ENCODE data around the gene TMEM250.

GRCh38 chr9:136114610-136115009 is 4.1 kb downstream of the TMEM250 start:
- TF ChIP-seq FOXM1 (IDR thresholded peaks at IDR 0.05; ENCODE audit: borderline replicate concordance) = no peak
- no peak for TF ChIP-seq SUZ12 (IDR thresholded peaks at IDR 0.05)
- no peak for TF ChIP-seq SP1 (IDR thresholded peaks at IDR 0.05)
- no peak for TF ChIP-seq NFRKB (IDR thresholded peaks at IDR 0.05)

Measured in HEK293T (cell line).